Lower lobe of right lung (tissue), 2 donors: ENCODE results near the gene PAQR3. TPM values are rescaled to one million over a fixed set of nuclear protein-coding genes. Genes with fewer than 3 reads are reported as not detected.

Experiments
- ATAC-seq, 2 donors: fragments of 200-7000 bp; cut with Tn5 transposase; one replicate each; pipeline ENCODE4 v1.9.1; 2020 to 2022; ENCODE audit warnings: mild to moderate bottlenecking in 2 of 2, moderate library complexity in 2 of 2
- DNase-seq: peaks from one replicate; pipeline ENCODE4 v3.0.0-alpha.2; 2020
- H3K27ac ChIP-seq: fragments of 200-600 bp; one replicate; pipeline ENCODE4 v1.8.0; 2022
- H3K27me3 ChIP-seq: fragments of 200-600 bp; one replicate; pipeline ENCODE4 v1.8.0; 2022; ENCODE audit warnings: low read depth
- H3K36me3 ChIP-seq: fragments of 200-600 bp; one replicate; pipeline ENCODE4 v1.8.0; 2022; ENCODE audit warnings: mild to moderate bottlenecking
- H3K4me1 ChIP-seq: fragments of 200-600 bp; one replicate; pipeline ENCODE4 v1.8.0; 2022
- H3K4me3 ChIP-seq: fragments of 200-600 bp; one replicate; pipeline ENCODE4 v1.8.0; 2022; ENCODE audit warnings: mild to moderate bottlenecking
- H3K9me3 ChIP-seq: fragments of 200-600 bp; one replicate; pipeline ENCODE4 v1.8.0; 2022
- intact Hi-C: fragments of 100-400 bp; cut with DNase I; formaldehyde crosslinking; loops from one replicate; pipeline ENCODE4 v1.11.0; 2022
- long read RNA-seq: library from polyadenylated mRNA; unstranded; transcript quantifications from one replicate; pipeline ENCODE4 v2.0.0, GENCODE V29; 2021
- total RNA-seq: library from RNA; stranded (reverse); fragmentation: NEBNext Ultra II Directional; extraction: Animal tissue kit (Norgen Biotek cat#: 25700); gene quantifications from one replicate; pipeline ENCODE4 v1.2.1, GENCODE V29; 2021
- TF ChIP-seq, protein P1 (sequence below): fragments of 200-600 bp; IDR thresholded peaks from one replicate; pipeline ENCODE4 v1.8.0; 2022; ENCODE audit warnings: antibody characterized with exemption, mild to moderate bottlenecking
- donor health status: DM: no; HTN: yes; CAD: no; lungs with severe emphysema.

PAQR3 gene
- 7.7 TPM for total RNA-seq
- long read RNA-seq, full-length matches to known transcripts = 14 of 21 reads
- long read RNA-seq, partial matches to known transcripts = 1 of 21 reads
- long read RNA-seq, other reads (novel, unspliced or antisense) = 6 of 21 reads

- Histone ChIP-seq H3K9me3 (no peaks in the 10 kb centered on the region), H3K27ac (peak within 1 kb of the TSS; percentile 78), H3K27me3 (no peaks in the 10 kb centered on the region), H3K4me1 (peaks cover 21% of the 10 kb centered on the region), H3K4me3 (peak within 1 kb of the TSS; percentile 84), H3K36me3 (no peaks in the 10 kb centered on the region)
- peak; percentile 99 for ATAC-seq
- peak; percentile 91 for DNase-seq
- intact Hi-C loops = no loop called here
- TF ChIP-seq, protein P1, sequence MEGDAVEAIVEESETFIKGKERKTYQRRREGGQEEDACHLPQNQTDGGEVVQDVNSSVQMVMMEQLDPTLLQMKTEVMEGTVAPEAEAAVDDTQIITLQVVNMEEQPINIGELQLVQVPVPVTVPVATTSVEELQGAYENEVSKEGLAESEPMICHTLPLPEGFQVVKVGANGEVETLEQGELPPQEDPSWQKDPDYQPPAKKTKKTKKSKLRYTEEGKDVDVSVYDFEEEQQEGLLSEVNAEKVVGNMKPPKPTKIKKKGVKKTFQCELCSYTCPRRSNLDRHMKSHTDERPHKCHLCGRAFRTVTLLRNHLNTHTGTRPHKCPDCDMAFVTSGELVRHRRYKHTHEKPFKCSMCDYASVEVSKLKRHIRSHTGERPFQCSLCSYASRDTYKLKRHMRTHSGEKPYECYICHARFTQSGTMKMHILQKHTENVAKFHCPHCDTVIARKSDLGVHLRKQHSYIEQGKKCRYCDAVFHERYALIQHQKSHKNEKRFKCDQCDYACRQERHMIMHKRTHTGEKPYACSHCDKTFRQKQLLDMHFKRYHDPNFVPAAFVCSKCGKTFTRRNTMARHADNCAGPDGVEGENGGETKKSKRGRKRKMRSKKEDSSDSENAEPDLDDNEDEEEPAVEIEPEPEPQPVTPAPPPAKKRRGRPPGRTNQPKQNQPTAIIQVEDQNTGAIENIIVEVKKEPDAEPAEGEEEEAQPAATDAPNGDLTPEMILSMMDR = no peak
Observed at GRCh38 chr4:78938868-78939666, at the start of gene PAQR3. Gene PAQR3, minus strand, starts transcription at chr4:78939438. Its CDS starts 214 bp downstream, at chr4:78939224.

DNA sequence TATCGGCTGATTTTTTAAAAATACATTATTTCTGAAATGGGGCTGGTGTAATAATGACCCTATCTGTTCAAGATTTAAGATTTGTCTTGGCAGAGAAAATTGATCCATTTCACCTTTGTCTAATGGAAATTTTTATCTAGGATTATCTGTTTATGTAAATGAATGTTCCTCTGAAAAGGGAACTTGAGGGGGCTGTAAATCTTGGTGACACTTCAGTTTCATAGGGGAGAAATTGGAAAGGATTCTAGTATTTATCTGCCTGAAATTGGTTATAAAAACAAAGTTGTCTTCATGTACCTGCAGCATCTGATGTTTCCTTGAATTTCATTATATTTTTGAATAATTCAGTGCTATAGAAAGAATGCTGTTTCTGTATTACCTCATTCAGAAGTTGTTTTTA, 48.4 kb upstream of the PAQR3 start:
- no peak for ATAC-seq
- TF ChIP-seq, protein P1 = no peak
- intact Hi-C loops = no loop called here
- no peaks in the 10 kb centered on the region for H3K36me3 ChIP-seq
- no peaks in the 10 kb centered on the region for H3K4me1 ChIP-seq
- H3K4me3 ChIP-seq = no peak overlapping the region
- DNase-seq = no peak
- H3K27me3 ChIP-seq = no peaks in the 10 kb centered on the region
- no peaks in the 10 kb centered on the region for H3K9me3 ChIP-seq
- no peak overlapping the region for H3K27ac ChIP-seq

DNA sequence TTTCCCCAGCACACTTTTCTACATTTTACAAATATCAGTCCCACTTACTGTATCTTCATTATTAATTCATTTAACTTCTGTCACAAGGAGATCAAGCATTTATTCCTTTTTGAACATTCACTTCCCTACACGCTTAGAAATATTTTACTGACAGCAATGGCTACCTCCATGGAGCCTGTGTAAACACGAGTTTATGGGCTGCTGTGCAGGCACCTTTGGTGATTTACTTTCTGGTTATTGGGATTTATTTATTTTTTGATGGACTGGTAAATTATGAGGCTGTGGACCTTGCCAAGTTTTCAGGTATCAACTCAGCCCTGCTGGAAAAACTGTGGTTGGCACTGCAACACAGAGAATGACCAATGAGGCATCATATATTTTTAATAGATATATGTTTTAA, 45.4 kb upstream of the PAQR3 start:
- Histone ChIP-seq H3K4me1 (no peaks in the 10 kb centered on the region), H3K36me3 (no peaks in the 10 kb centered on the region), H3K4me3 (no peak overlapping the region), H3K9me3 (no peaks in the 10 kb centered on the region), H3K27ac (no peak overlapping the region), H3K27me3 (no peaks in the 10 kb centered on the region)
- ATAC-seq (no peak), DNase-seq (no peak)
- intact Hi-C loops = no loop called here
- TF ChIP-seq, protein P1 = no peak

DNA sequence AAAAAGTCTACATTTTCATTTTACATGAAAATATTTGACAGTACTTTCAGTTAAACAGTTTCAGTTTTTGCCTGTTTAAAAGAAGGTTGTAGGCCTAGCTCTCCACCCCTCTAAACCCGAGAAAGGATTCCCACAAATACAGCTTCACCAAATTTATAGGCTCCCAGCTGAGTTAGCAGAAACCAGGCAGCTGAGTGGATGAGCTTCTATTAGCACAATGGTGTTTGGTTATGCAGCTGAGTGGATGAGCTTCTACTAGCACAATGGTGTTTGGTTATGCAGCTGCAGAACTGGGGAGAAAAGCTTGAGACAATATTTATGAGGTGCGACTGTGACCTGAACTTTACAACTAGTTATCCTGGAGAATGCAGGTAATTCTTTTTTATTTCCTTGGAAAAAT, 36.6 kb upstream of the PAQR3 start:
- TF ChIP-seq, protein P1 = no peak
- Histone ChIP-seq H3K4me1 (no peaks in the 10 kb centered on the region), H3K4me3 (no peak overlapping the region), H3K27me3 (no peaks in the 10 kb centered on the region), H3K36me3 (no peaks in the 10 kb centered on the region), H3K9me3 (no peaks in the 10 kb centered on the region), H3K27ac (no peak overlapping the region)
- ATAC-seq (no peak), DNase-seq (no peak)
- intact Hi-C loops = no loop called here

DNA sequence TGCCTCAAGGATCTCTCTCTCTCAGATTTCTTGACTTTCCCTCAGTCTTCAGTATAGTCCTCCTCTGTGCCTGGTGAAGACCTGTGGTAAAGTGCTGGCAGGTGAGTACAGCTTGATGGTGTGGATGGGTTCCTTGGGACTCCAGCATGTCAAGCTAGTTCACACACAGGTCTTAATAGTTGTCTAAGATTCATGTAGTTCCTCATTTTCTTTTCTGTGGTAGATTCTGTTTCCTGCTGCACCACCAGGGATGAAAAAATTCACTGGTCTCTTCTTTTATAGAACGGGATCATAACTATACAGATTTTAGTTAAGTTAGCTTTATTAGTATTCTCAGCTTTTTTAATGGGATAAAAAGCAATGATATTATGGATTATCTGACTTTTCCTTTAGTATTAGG, 32.5 kb upstream of the PAQR3 start:
- ATAC-seq (no peak), DNase-seq (no peak)
- TF ChIP-seq, protein P1 = no peak
- Histone ChIP-seq H3K36me3 (no peaks in the 10 kb centered on the region), H3K4me1 (no peaks in the 10 kb centered on the region), H3K4me3 (no peak overlapping the region), H3K27me3 (no peaks in the 10 kb centered on the region), H3K9me3 (no peaks in the 10 kb centered on the region), H3K27ac (no peak overlapping the region)
- intact Hi-C loops = no loop called here
